RWPE1 (cell line): ENCODE data around the gene FGF14.

Source experiments
- CTCF ChIA-PET: fragments of 350-600 bp; sonication (Branson Sonifier 250); formaldehyde crosslinking; extraction: SDS; loops from one replicate; lab custom pipeline; 2021; lab: Yijun Ruan, JAX
- POLR2A ChIA-PET: fragments of 400-600 bp; formaldehyde crosslinking; extraction: SDS; loops from one replicate; lab custom pipeline; 2020; ENCODE audit warnings: antibody characterized with exemption; ENCODE audit not compliant: low non-redundant PET; lab: Yijun Ruan, JAX
- DNase-seq: peaks from one replicate; pipeline ENCODE4 v3.0.0; 2012; ENCODE audit warnings: low spot score
- H3K27ac ChIP-seq: fragments of 450-650 bp; 2 replicates; pipeline ENCODE4 v1.5.1; 2017
- TF ChIP-seq, protein P1 (sequence below): fragments of 450-650 bp; conservative IDR thresholded peaks from 2 replicates; pipeline ENCODE4 v1.5.1; 2017; ENCODE audit warnings: low read depth, mild to moderate bottlenecking

FGF14 gene

DNA sequence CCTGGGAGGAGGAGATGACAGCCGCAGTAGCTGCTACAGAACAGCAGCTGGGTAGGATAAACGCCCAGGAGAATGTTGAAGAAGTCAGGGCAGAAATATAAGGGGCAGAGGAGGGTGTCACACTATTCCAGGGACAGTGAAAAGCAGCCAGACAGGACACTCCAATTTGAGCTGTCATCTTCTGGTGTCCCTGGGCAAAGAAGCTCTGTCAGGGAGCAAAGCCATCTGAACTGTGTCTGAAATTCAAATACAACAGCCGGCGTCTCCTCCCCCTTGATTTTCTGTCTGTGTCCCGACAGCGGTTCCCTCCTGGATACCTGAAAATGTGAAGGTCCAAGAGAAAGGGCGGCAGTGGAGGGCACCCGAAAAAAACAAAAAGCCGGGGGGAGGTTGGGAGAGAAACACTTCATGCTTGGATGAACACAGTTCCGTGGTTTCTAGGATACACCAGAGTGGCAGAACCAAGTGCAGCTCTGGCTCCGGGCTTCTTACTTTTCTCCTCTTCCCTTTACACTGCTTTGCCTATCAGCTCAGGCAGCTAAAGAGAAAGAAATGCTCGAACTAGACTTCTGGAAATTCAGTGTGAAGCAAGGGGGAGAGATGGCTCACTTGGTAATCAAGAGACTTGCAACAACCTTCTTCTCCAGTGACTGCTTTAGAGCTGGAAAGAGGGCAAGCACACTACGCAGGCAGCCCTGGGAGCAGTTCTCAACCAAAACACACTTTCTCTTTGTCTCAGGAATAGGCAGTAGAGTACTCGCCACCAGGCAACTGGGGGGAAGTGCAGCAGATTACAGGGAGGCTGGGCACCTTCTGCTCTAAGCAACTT is 483.8 kb downstream of the FGF14 start:
- ChIA-PET POLR2A (no interaction called here), CTCF (interaction anchor here (0.7 kb wide), 1 partner anchor 88 kb away, joined by 4 read pairs; no protein-coding TSS in a partner anchor)
- TF ChIP-seq, protein P1, sequence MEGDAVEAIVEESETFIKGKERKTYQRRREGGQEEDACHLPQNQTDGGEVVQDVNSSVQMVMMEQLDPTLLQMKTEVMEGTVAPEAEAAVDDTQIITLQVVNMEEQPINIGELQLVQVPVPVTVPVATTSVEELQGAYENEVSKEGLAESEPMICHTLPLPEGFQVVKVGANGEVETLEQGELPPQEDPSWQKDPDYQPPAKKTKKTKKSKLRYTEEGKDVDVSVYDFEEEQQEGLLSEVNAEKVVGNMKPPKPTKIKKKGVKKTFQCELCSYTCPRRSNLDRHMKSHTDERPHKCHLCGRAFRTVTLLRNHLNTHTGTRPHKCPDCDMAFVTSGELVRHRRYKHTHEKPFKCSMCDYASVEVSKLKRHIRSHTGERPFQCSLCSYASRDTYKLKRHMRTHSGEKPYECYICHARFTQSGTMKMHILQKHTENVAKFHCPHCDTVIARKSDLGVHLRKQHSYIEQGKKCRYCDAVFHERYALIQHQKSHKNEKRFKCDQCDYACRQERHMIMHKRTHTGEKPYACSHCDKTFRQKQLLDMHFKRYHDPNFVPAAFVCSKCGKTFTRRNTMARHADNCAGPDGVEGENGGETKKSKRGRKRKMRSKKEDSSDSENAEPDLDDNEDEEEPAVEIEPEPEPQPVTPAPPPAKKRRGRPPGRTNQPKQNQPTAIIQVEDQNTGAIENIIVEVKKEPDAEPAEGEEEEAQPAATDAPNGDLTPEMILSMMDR: no peak
- no peak for DNase-seq
- no peak overlapping the region for H3K27ac ChIP-seq

DNA sequence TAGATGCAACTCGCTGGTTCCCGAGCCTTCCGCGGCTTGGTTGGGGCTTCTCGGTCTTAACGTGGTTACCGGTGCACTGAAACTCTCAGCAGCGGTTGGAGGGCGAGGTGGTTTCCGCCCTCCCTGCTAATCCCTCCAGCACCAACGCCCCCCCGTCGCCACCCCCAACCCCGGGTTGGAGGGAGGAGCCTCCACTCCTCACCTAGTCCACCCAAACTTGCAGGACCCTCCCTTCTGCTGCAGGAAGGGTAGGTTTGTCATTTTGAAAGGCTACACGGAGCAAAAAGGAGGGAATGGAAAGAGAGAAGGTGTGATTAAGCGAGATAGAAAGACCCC is 484.4 kb downstream of the FGF14 start:
- POLR2A ChIA-PET: no interaction called here
- no peak overlapping the region for H3K27ac ChIP-seq
- TF ChIP-seq, protein P1: no peak
- CTCF ChIA-PET: interaction anchor here (0.7 kb wide), 1 partner anchor 89 kb away, joined by 4 read pairs; no protein-coding TSS in a partner anchor
- no peak for DNase-seq

DNA sequence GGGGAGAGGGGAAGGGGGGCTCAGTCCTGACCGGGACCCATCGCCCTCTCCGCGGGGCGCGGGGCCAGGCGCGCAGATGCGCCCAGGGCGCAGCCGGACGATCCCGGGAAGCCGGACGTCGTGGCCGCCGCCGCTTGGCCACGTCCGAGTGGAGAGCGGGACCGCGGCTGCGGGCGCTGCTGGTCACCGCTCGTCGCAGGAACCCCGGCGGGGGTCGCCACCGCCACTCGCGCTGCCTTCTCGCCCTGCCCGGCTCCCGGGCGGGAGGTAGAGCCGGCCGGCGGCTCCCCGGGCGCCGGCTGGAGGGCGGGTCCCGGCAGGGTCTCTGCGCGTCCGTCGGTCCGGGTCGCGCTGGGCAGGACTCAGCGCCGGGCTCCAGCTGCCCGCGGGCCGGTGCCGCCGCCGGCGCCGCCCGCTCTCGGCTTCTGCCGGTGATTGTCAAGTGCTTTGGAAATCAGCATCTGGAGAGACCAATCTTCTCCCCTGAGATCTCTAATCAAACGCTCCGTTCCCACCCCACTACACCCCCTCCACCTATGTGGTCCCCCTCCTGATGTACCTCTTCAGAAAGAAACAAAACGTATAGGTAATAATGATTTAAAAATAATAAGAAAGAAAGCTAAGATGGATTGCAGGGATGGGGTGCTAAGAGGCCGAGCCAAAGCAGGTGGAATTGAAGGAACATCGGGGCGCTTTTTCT is 484.9 kb downstream of the FGF14 start:
- TF ChIP-seq, protein P1: no peak
- POLR2A ChIA-PET: no interaction called here

DNA sequence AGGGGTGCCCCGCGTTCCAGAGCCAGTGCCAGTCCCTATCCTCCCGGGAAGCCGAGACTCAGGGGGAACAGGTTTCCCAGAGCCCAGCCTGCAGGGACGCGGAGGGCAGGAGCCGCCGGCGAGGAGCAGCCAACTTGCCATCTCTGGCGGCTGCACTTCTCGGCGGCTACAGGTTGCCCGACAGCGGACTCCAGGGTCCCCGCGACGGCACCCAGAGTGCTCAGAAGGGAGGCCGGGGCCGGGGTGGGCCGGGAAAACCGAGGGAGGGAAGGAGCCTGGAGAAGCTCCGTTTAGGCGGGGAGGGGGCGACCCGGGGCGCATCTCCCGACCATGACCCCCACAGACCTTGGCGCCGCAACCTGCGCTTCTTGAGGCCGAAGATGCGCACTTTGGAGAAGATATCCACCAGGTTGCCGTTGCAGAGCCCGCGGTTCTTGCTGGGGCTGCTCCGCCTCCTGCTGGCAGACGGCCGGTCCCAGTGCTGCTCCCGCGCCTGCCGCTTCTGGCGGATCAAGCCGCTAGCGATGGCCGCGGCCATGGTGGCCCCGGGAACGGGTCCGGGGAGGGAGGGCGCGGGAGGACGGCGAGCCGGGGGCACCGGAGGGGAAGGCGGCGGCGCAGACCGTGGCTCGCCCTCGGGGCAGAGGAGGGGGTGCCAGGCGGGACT is 485.6 kb downstream of the FGF14 start:
- TF ChIP-seq, protein P1: no peak
- ChIA-PET CTCF (no interaction called here), POLR2A (no interaction called here)
- no peak for DNase-seq
- no peak overlapping the region for H3K27ac ChIP-seq

More for the DNA sequence above, 484.9 kb downstream of the FGF14 start:
- CTCF ChIA-PET: no interaction called here
- no peak overlapping the region for H3K27ac ChIP-seq
- DNase-seq: no peak

DNA sequence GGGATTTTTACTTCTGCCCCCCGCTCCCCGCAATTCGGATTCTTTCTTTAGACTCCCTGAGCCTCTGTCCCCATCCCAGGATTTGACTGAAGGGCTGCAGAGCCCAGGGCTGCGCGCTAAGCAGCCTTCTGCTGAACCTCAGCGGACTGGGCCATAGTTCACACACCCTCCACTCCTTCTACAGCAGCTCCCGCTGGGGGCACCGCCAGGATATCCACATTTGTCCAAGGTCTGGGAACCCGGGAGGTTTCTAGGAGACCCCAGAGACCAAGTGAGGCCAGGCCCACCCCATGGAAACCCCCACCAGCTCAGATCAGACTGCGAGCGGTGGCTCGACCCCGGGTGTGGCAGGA is 486.1 kb downstream of the FGF14 start:
- no peak for DNase-seq
- POLR2A ChIA-PET: no interaction called here
- H3K27ac ChIP-seq: no peak overlapping the region
- CTCF ChIA-PET: interaction anchor here (0.7 kb wide), 1 partner anchor 927 kb away, joined by 3 read pairs; no protein-coding TSS in a partner anchor
- TF ChIP-seq, protein P1: no peak

DNA sequence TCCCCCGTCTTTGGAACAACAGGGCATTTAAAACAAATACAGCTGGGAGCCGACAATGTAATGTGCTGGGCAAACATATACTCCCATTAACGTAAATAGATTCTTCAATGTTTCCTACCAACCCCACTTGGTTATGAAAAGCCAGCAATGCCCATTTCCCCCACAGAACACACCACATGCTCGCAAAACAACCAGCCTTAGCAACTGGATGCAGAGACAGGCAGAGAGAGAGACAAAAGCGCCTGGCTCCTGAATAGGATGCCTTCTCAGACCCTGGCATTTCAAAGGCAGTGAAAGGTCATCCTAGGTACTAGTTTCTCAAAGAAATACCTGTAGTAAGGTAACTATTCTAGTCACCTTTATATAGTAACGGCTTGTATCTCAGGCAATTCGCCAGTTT is 486.5 kb downstream of the FGF14 start:
- TF ChIP-seq, protein P1: no peak
- no peak overlapping the region for H3K27ac ChIP-seq
- CTCF ChIA-PET: interaction anchor here (0.7 kb wide), 1 partner anchor 926 kb away, joined by 3 read pairs; no protein-coding TSS in a partner anchor
- DNase-seq: no peak
- POLR2A ChIA-PET: no interaction called here
